GM23338 (cell line): Measurements from ENCODE around the gene PLCG2. TPM values are rescaled to one million over a fixed set of nuclear protein-coding genes. Genes with fewer than 3 reads are reported as not detected.
"Not testable (repeated sequence)": the region's sequence is repeated elsewhere in the genome, so short reads cannot be mapped to it uniquely, and the experiment has no call there.

Experiments
- ATAC-seq: fragments of 200-7000 bp; cut with Tn5 transposase; 3 replicates; pipeline ENCODE4 v1.9.1; 2020
- DNase-seq: peaks from one replicate; pipeline ENCODE4 v3.0.0-alpha.2; 2015; ENCODE audit warnings: low spot score
- H2AFZ ChIP-seq: fragments of 200-600 bp; sonication (generic); 2 replicates; pipeline ENCODE4 v1.8.0; 2016; ENCODE audit warnings: antibody characterized with exemption, mild to moderate bottlenecking, moderate library complexity
- H3F3A ChIP-seq: fragments of 200-600 bp; sonication (generic); replicated peaks from 2 replicates; pipeline ENCODE4 v1.8.0; 2017; ENCODE audit warnings: antibody characterized with exemption, mixed run types, low read depth
- H3K27ac ChIP-seq: fragments of 200-600 bp; sonication (generic); 2 replicates; pipeline ENCODE4 v1.6.1; 2016; ENCODE audit warnings: low read depth
- H3K27me3 ChIP-seq: fragments of 200-600 bp; sonication (generic); 2 replicates; pipeline ENCODE4 v1.8.0; 2016; ENCODE audit warnings: mild to moderate bottlenecking, mixed run types, moderate library complexity; ENCODE audit not compliant: insufficient read depth
- H3K36me3 ChIP-seq: fragments of 200-600 bp; sonication (generic); 2 replicates; pipeline ENCODE4 v1.8.0; 2016; ENCODE audit warnings: mild to moderate bottlenecking; ENCODE audit not compliant: insufficient read depth
- H3K4me1 ChIP-seq: fragments of 200-600 bp; sonication (generic); 2 replicates; pipeline ENCODE4 v1.8.0; 2016; ENCODE audit warnings: mild to moderate bottlenecking, moderate library complexity; ENCODE audit not compliant: insufficient read depth
- H3K4me2 ChIP-seq: fragments of 200-600 bp; sonication (generic); 2 replicates; pipeline ENCODE4 v1.7.1; 2017; ENCODE audit warnings: mixed run types
- H3K4me3 ChIP-seq: fragments of 200-600 bp; sonication (generic); 2 replicates; pipeline ENCODE4 v1.6.1; 2016; ENCODE audit warnings: mixed run types
- H3K79me2 ChIP-seq: fragments of 200-600 bp; sonication (generic); replicated peaks from 2 replicates; pipeline ENCODE4 v1.8.0; 2017; ENCODE audit warnings: mild to moderate bottlenecking; ENCODE audit not compliant: insufficient read depth
- H3K9me2 ChIP-seq: fragments of 200-600 bp; sonication (generic); 2 replicates; pipeline ENCODE4 v1.8.0; 2017; ENCODE audit not compliant: insufficient read depth
- H4K20me1 ChIP-seq: fragments of 200-600 bp; sonication (generic); replicated peaks from 2 replicates; pipeline ENCODE4 v1.8.0; 2017; ENCODE audit warnings: mild to moderate bottlenecking; ENCODE audit not compliant: insufficient read depth
- H3K27ac Mint-ChIP-seq: 2 replicates; pipeline ENCODE4 v1.8.0; 2020; ENCODE audit warnings: inconsistent platforms, mild to moderate bottlenecking, moderate library complexity, mixed read lengths
- H3K27me3 Mint-ChIP-seq: 3 replicates; pipeline ENCODE4 v1.8.0; 2022; ENCODE audit warnings: low read depth, mild to moderate bottlenecking, moderate library complexity, mixed read lengths, inconsistent platforms; ENCODE audit not compliant: insufficient read depth, poor library complexity
- H3K36me3 Mint-ChIP-seq: 3 replicates; pipeline ENCODE4 v1.8.0; 2021; ENCODE audit warnings: low read depth, mild to moderate bottlenecking, inconsistent platforms, moderate library complexity, mixed read lengths
- H3K4me1 Mint-ChIP-seq: 3 replicates; pipeline ENCODE4 v1.8.0; 2020; ENCODE audit warnings: mild to moderate bottlenecking, inconsistent platforms, mixed read lengths
- H3K4me3 Mint-ChIP-seq: 3 replicates; pipeline ENCODE4 v1.8.0; 2021; ENCODE audit warnings: moderate library complexity, mild to moderate bottlenecking, inconsistent platforms, mixed read lengths
- H3K9me3 Mint-ChIP-seq: 3 replicates; pipeline ENCODE4 v1.8.0; 2020; ENCODE audit warnings: moderate library complexity, mild to moderate bottlenecking, inconsistent platforms, mixed read lengths
- CTCF ChIP-seq, 2 experiments: fragments of 200-600 bp in 1 of 2; sonication (generic) in 1 of 2; conservative IDR thresholded peaks; 2 replicates each; pipeline versions ENCODE4 v1.5.1 to v1.6.1; 2016 to 2017; ENCODE audit warnings: antibody characterized with exemption in 2 of 2, low read depth in 2 of 2, mild to moderate bottlenecking in 2 of 2, moderate library complexity in 1 of 2
- ETS1 ChIP-seq: IDR thresholded peaks from 2 replicates; pipeline ENCODE4 v1.6.1; 2016; ENCODE audit warnings: antibody characterized with exemption
- NANOG ChIP-seq: IDR thresholded peaks from 2 replicates; pipeline ENCODE4 v1.6.1; 2016; ENCODE audit warnings: antibody characterized with exemption, borderline replicate concordance
- POLR2AphosphoS5 ChIP-seq: IDR thresholded peaks from 2 replicates; pipeline ENCODE4 v1.6.1; 2016; ENCODE audit warnings: antibody characterized with exemption, low read depth
- REST ChIP-seq: IDR thresholded peaks from one replicate; pipeline ENCODE4 v1.6.1; 2018; ENCODE audit warnings: antibody characterized with exemption; ENCODE audit not compliant: unreplicated experiment
- ZNF114 ChIP-seq: fragments of 250-450 bp; sonication (Bioruptor Pico); IDR thresholded peaks from 2 replicates; pipeline ENCODE4 v1.5.0; 2020; ENCODE audit warnings: mild to moderate bottlenecking, moderate library complexity
- ZNF331 ChIP-seq: fragments of 250-450 bp; sonication (Bioruptor Pico); IDR thresholded peaks from 2 replicates; pipeline ENCODE4 v1.5.0; 2020; ENCODE audit warnings: low read depth, mild to moderate bottlenecking, moderate library complexity
- polyA plus RNA-seq: library from polyadenylated mRNA; unstranded; fragments of >200 nt; fragmentation: Nextera tagmentation; extraction: Ambion mirVana; gene quantifications from 2 replicates; pipeline ENCODE4 v1.2.1, GENCODE V29; 2016
- total RNA-seq: library from RNA; depleted of rRNA; stranded (reverse); fragments of >200 nt; shearing (Covaris generic); gene quantifications from 2 replicates; pipeline ENCODE4 v1.2.3, GENCODE V29; 2014

PLCG2 gene
- total and polyA plus RNA-seq, 2 experiments from 2014 or later = 2.4 to 5.9 TPM

- TF ChIP-seq REST = no peak
- TF ChIP-seq CTCF (conservative IDR thresholded peaks at IDR 0.05; ENCODE audit: low read depth in 2 of 2) = no peak
- TF ChIP-seq NANOG = no peak
- no peak for TF ChIP-seq POLR2AphosphoS5
- TF ChIP-seq ZNF114 (CRISPR knock-in tag) = no peak
- TF ChIP-seq ETS1 = no peak
- TF ChIP-seq ZNF331 = no peak
Measured at GRCh38 chr16:81933361-81933760, 154.3 kb downstream of the PLCG2 start (continued).

- H3K4me3 Mint-ChIP-seq, H3K79me2 ChIP-seq, H3K27me3 Mint-ChIP-seq, H3K9me2 ChIP-seq, ATAC-seq, H3K27ac Mint-ChIP-seq, H3K27ac ChIP-seq, H3K9me3 Mint-ChIP-seq, H3K36me3 Mint-ChIP-seq, H3K27me3 ChIP-seq, H3K4me2 ChIP-seq, DNase-seq, H3K4me3 ChIP-seq, H4K20me1 ChIP-seq, H2AFZ ChIP-seq, H3K36me3 ChIP-seq, H3F3A ChIP-seq: not testable (repeated sequence)
- H3K4me1 Mint-ChIP-seq = peaks cover 20% of the 10 kb centered on the region
- peaks cover 10% of the 10 kb centered on the region for H3K4me1 ChIP-seq
Measured at GRCh38 chr16:81934711-81935110, 155.6 kb downstream of the PLCG2 start.
